Ovary (tissue), 9 donors: ENCODE results near the gene MX2. TPM values are rescaled to one million over a fixed set of nuclear protein-coding genes. Genes with fewer than 3 reads are reported as not detected.

Experiments
- DNase-seq, 5 donors: peaks; one replicate each; pipeline ENCODE4 v3.0.0-alpha.2; 2019 to 2020
- H3K27ac ChIP-seq, 2 donors: fragments of 200-600 bp; one replicate each; pipeline versions ENCODE4 v1.5.1 to v1.8.0; 2019 to 2022
- H3K27me3 ChIP-seq: fragments of 200-600 bp; one replicate; pipeline ENCODE4 v1.8.0; 2022
- H3K36me3 ChIP-seq: fragments of 200-600 bp; sonication (generic); one replicate; pipeline ENCODE4 v1.5.1; 2019
- H3K4me1 ChIP-seq: one replicate; pipeline ENCODE4 v1.8.1; 2013; ENCODE audit warnings: mild to moderate bottlenecking, moderate library complexity; ENCODE audit not compliant: insufficient read depth
- H3K4me3 ChIP-seq: fragments of 200-600 bp; sonication (generic); one replicate; pipeline ENCODE4 v1.5.1; 2017
- H3K9me3 ChIP-seq, 2 donors: fragments of 200-600 bp in 1 of 2; sonication (generic) in 1 of 2; one replicate each; pipeline versions ENCODE4 v1.5.1 to v1.8.1; 2013 to 2019; ENCODE audit warnings: mild to moderate bottlenecking in 1 of 2, moderate library complexity in 1 of 2
- EP300 ChIP-seq: sonication (generic); formaldehyde crosslinking; IDR thresholded peaks from one replicate; pipeline ENCODE4 v1.6.1; 2017; ENCODE audit warnings: antibody characterized with exemption
- POLR2A ChIP-seq: fragments of 450-650 bp; IDR thresholded peaks from one replicate; pipeline ENCODE4 v1.6.1; 2017; ENCODE audit warnings: antibody characterized with exemption, mild to moderate bottlenecking, moderate library complexity
- WGBS, 3 donors: extraction: QIAGEN DNeasy Blood & Tissue Kit in 1 of 3; methylation state at CpG; one replicate each; pipeline versions ENCODE4 v1.1.5 to v1.1.7; 2013 to 2017; 5-methylcytosine and 5-hydroxymethylcytosine counted together
- intact Hi-C, 4 donors: fragments of 100-400 bp; cut with DNase I; formaldehyde crosslinking; loops; one replicate each; pipeline versions ENCODE4 v1.11.0 to v1.15.1; 2022 to 2023
- polyA plus RNA-seq, 2 donors: library from polyadenylated mRNA; stranded (reverse); fragments of 200-250 nt in 1 of 2; fragments of 350-450 nt in 1 of 2; fragmentation: Illumina TruSeq in 1 of 2; extraction: RNeasy Lipid Tissue Mini Kit (QIAGEN cat#74804) in 1 of 2; gene quantifications; one replicate each; pipeline ENCODE4 v1.2.3, GENCODE V29; 2013 to 2014
- total RNA-seq, 7 donors: library from RNA; depleted of rRNA in 2 of 7; stranded (reverse); fragments of >200 nt in 2 of 7; fragmentation: NEBNext Ultra II Directional in 3 of 7; extraction: Animal tissue kit (Norgen Biotek cat#: 25700) in 3 of 7; gene quantifications; one replicate each; pipeline versions ENCODE4 v1.1.0 to v1.2.4, GENCODE V29; 2016 to 2023
- TF ChIP-seq, protein P1 (sequence below), 3 donors: fragments of 450-650 bp in 2 of 3; fragments of 200-600 bp in 1 of 3; IDR thresholded peaks; one replicate each; pipeline versions ENCODE4 v1.5.1 to v1.8.0; 2016 to 2022; ENCODE audit warnings: antibody characterized with exemption in 3 of 3, mild to moderate bottlenecking in 1 of 3
- donor health status: DM: no; HTN: no; CAD: no; lungs with moderate emphysema.
- donor health status: DM: no; HTN: no; CAD: no.
- donor health status: Bipolar disorder and iron deficiency.
- donor health status: DM: yes; HTN: yes; CAD: no.
- donor health status: DM: no; HTN: no; CAD: no.
- donor health status: DM: yes; HTN: yes; CAD: no.

The MX2 gene
- total and polyA plus RNA-seq, 9 donors: 2.6 to 34.6 (median 5.1) TPM

DNA sequence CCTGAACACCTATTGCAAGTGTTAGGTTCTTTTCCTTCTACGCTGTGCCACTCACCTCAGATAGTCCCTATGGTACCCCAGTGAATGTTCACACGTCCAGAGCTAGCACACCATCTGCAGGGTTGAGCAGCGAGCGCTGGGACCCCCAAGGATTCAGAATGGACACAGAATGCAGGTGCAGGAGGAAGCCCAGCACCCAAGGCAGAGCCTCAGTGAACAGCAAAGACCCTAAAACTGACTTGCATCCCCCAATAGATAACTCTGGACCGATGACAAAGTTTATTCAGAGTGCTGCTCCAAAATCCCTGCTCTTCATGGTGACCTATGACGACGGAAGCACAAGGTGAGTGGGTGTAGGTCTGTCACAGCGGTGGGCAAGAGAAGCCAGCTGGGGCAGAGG lies 15.1 kb upstream of the MX2 start:
- Histone ChIP-seq H3K27me3 (no peaks in the 10 kb centered on the region), H3K36me3 (no peaks in the 10 kb centered on the region), H3K27ac (no peak overlapping the region), H3K4me1 (no peaks in the 10 kb centered on the region), H3K9me3 (no peaks in the 10 kb centered on the region), H3K4me3 (no peak overlapping the region)
- TF ChIP-seq EP300 (no peak), POLR2A (no peak)
- TF ChIP-seq, protein P1, sequence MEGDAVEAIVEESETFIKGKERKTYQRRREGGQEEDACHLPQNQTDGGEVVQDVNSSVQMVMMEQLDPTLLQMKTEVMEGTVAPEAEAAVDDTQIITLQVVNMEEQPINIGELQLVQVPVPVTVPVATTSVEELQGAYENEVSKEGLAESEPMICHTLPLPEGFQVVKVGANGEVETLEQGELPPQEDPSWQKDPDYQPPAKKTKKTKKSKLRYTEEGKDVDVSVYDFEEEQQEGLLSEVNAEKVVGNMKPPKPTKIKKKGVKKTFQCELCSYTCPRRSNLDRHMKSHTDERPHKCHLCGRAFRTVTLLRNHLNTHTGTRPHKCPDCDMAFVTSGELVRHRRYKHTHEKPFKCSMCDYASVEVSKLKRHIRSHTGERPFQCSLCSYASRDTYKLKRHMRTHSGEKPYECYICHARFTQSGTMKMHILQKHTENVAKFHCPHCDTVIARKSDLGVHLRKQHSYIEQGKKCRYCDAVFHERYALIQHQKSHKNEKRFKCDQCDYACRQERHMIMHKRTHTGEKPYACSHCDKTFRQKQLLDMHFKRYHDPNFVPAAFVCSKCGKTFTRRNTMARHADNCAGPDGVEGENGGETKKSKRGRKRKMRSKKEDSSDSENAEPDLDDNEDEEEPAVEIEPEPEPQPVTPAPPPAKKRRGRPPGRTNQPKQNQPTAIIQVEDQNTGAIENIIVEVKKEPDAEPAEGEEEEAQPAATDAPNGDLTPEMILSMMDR (IDR thresholded peaks at IDR 0.05): no peak
- intact Hi-C loops: no loop called here
- WGBS, 3 donors: 84 to 90% (median 87%) methylated on average over 8 of the region's 8 CpGs
- DNase-seq: no peak

DNA sequence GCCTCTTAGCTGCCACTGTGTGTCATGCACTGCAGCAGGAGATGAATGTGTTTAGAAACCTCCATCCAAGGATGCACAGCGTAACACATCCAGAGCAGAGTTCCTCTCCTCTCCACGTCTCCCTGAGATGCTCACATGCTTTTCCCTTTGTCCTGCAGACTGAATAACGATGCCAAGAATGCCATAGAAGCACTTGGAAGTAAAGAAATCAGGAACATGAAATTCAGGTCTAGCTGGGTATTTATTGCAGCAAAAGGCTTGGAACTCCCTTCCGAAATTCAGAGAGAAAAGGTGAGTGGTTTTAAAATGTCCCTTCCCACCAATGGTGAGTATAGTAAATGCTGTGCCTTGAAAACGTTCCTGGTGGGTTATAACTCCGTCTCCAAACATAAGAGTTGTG lies 13.4 kb upstream of the MX2 start:
- intact Hi-C loops: no loop called here
- H3K36me3 ChIP-seq: no peaks in the 10 kb centered on the region
- TF ChIP-seq EP300 (no peak), POLR2A (no peak)
- TF ChIP-seq, protein P1 (IDR thresholded peaks at IDR 0.05): no peak
- DNase-seq: no peak
- no peak overlapping the region for H3K27ac ChIP-seq
- 67 to 78% (median 73%) methylated on average over 6 of the region's 6 CpGs for WGBS, 3 donors
- no peaks in the 10 kb centered on the region for H3K4me1 ChIP-seq
- H3K9me3 ChIP-seq: no peaks in the 10 kb centered on the region
- H3K4me3 ChIP-seq: no peak overlapping the region
- no peaks in the 10 kb centered on the region for H3K27me3 ChIP-seq

DNA sequence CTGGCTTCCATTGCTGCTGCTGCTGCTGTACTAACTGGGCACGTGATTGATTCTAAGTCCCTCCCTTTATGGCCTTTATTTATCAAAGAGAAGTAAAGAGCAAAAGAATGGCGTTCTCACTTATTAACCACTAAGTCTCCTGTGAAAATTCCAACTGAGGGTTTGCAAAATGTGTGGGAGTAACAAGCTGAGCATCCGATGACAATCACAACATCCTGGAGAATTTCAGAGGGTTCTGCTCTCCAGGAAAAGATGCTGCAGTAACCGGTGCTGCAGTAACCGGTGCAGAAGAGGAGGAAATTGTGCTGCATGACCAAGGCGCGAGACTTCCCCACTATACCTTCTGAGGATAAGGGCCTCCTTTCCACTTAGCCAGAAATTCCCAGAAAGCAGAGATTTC lies 12.7 kb upstream of the MX2 start:
- 39 to 48% (median 45%) methylated on average over 7 of the region's 7 CpGs for WGBS, 3 donors

DNA sequence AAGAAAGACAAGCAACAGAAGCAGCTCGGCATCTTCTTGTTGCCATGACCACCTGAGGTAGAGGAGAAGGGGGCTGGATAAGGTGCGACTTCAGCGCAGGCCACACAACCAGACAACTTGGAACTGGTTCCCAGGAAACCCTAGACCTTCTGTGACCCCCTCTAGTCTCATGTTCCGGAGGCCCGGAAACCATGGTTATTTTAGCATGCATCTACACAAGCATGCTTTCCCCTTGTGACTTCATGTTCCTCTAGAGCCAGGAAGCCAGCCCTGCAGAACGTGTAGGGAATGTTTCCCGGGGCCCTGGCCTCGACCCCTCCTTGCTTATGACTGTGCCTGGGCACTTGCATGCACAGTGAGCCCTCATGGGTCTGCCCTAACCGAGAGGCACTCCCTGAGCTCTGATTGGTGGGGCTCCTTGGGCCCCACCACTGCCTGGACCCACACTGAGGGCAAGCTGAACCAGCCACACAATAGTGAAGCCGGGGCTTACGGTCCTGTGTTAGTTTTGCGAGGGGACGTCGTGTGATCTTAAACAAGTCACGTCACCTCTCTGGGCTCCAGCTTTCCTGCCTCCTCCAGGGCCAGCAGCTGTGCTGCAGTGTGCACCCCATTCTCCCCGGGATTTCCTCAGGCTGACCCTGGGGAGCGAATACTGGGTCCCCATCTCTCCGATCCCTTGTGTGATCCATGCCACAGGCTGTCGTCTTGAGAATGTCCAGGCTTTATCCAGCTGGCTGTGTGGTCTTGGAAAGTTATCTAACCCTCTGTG lies 12.0 kb upstream of the MX2 start:
- Histone ChIP-seq H3K9me3 (no peaks in the 10 kb centered on the region), H3K36me3 (no peaks in the 10 kb centered on the region), H3K4me3 (no peak overlapping the region), H3K4me1 (no peaks in the 10 kb centered on the region), H3K27me3 (no peaks in the 10 kb centered on the region), H3K27ac (no peak overlapping the region)
- TF ChIP-seq, protein P1 (IDR thresholded peaks at IDR 0.05): no peak
- TF ChIP-seq EP300 (no peak), POLR2A (no peak)
- DNase-seq: no peak
- WGBS, 3 donors: 82 to 84% (median 83%) methylated on average over 18 to 19 of the region's 19 CpGs
- intact Hi-C loops: no loop called here

More for the DNA sequence above, 12.7 kb upstream of the MX2 start:
- Histone ChIP-seq H3K9me3 (no peaks in the 10 kb centered on the region), H3K27me3 (no peaks in the 10 kb centered on the region), H3K27ac (no peak overlapping the region), H3K4me1 (no peaks in the 10 kb centered on the region), H3K4me3 (no peak overlapping the region), H3K36me3 (no peaks in the 10 kb centered on the region)
- DNase-seq: no peak
- intact Hi-C loops: no loop called here
- TF ChIP-seq, protein P1 (IDR thresholded peaks at IDR 0.05): no peak
